D721Med (cell line): ENCODE measurements around the gene SLIT1.

Experiments
- DNase-seq: peaks from one replicate; pipeline ENCODE4 v3.0.0; 2011; ENCODE audit warnings: low spot score; ENCODE audit not compliant: insufficient read length
- FAIRE-seq: peaks from 2 replicates; lab custom pipeline; 2011; peaks lifted over from hg19 to GRCh38; lab: Jason Lieb, UNC
- TF ChIP-seq, protein P1 (sequence below): IDR thresholded peaks from 2 replicates; pipeline ENCODE4 v1.5.1; 2012; ENCODE audit warnings: mild to moderate bottlenecking, control low read depth; ENCODE audit not compliant: insufficient read depth; ENCODE audit errors: missing control alignments

Gene SLIT1

DNA sequence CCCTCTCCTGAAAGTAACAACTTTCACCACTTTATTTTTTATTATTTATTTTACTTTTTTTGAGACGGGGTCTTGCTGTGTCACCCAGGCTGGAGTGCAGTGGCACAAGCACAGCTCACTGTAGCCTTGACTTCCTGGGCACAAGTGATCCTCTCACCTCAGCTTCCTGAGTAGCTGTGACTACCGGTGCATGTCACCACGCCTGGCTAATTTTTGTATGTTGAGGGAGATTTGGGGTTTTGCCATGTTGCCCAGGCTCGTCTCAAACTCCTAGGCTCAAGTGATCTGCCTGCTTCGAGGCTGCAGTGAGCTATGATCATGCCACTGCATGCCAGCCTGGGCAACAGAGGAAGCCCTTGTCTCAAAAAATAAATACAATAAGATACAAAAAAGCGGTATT lies 14.9 kb upstream of the SLIT1 start:
- DNase-seq = no peak
- no peak for FAIRE-seq
- TF ChIP-seq, protein P1, sequence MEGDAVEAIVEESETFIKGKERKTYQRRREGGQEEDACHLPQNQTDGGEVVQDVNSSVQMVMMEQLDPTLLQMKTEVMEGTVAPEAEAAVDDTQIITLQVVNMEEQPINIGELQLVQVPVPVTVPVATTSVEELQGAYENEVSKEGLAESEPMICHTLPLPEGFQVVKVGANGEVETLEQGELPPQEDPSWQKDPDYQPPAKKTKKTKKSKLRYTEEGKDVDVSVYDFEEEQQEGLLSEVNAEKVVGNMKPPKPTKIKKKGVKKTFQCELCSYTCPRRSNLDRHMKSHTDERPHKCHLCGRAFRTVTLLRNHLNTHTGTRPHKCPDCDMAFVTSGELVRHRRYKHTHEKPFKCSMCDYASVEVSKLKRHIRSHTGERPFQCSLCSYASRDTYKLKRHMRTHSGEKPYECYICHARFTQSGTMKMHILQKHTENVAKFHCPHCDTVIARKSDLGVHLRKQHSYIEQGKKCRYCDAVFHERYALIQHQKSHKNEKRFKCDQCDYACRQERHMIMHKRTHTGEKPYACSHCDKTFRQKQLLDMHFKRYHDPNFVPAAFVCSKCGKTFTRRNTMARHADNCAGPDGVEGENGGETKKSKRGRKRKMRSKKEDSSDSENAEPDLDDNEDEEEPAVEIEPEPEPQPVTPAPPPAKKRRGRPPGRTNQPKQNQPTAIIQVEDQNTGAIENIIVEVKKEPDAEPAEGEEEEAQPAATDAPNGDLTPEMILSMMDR = no peak

DNA sequence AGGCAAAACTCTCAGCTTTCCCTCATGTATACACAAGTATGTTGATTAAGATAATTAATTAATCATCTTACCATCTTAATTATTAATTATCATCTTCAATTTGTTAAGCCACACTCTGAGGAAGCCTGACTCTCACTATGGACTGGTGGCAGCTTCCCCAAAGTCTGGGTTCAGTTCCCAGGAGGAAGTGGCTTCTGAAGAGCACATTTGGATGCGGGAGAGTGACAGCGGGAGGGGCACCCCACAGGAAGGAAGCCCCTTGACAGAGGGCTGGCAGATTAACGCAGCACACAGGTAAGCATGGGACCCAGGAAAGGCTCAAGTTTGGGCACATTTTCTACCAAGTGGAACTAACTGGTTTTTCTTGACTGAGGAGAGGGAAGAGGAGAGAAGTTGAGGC lies 13.4 kb upstream of the SLIT1 start:
- no peak for FAIRE-seq
- no peak for DNase-seq
- TF ChIP-seq, protein P1 = no peak

DNA sequence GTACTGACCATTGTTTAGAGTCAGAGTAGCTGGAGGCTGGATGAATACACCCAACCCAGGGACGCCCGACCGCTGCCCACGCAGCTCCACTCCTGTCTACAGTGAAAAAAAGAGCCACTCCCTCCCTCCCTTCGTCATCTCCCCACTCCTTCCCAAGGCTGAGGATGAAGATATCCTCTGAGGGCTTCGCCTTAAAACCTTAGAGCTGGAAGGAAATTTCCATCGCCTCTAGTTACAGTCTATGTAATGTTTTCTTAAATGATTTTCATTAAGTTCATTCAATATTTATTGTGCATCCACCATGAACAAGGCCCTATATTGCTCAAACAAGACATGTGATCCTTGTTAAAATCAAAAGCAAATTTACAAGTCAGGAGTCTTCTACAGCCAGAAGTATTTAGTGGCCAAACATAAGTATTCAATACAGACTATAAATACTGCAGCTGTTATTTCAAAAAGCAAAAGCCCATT lies 11.3 kb upstream of the SLIT1 start:
- TF ChIP-seq, protein P1 = no peak
- DNase-seq (no peak), FAIRE-seq (no peak)

DNA sequence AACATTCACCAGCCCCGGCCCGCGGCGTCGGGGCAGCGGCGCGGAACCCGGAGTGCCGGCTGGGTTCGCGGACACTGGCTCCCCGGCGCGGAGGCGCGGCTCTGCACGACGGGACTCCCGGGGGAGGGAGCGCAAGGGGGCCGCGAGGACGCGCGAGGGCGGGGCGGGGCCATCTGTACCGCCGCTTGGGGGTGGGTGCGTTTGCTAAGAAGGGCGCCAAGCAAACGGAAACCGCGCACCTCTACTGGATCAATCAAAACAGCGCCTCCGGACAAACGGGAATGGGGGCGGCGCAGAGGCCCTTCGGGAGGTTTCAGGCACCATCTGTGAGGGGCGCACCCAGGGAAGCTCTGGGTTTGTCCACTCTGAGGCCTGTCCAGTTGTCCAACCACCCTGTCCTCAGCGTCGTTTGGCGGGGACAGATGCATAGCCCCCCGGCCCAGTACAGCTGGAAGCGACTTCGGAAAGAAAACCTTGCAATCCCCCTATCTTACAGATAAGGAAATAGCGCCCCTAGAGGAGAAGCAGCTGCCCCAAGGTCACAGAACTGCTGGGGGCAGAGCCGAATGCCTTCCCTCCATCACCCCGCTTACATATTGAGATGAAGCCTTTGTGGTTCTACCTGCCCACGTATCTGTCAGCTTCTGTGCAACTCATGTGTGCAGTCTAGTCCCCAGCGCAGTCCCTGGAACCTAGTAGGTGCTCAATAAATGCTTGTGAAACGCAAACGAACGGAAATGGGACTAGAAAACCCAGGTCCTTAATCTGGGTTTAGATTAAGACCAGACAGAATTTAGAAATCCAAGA lies 10.7 kb upstream of the SLIT1 start:
- TF ChIP-seq, protein P1 = peak; percentile 69
- DNase-seq (peak; percentile 57), FAIRE-seq (no peak)

DNA sequence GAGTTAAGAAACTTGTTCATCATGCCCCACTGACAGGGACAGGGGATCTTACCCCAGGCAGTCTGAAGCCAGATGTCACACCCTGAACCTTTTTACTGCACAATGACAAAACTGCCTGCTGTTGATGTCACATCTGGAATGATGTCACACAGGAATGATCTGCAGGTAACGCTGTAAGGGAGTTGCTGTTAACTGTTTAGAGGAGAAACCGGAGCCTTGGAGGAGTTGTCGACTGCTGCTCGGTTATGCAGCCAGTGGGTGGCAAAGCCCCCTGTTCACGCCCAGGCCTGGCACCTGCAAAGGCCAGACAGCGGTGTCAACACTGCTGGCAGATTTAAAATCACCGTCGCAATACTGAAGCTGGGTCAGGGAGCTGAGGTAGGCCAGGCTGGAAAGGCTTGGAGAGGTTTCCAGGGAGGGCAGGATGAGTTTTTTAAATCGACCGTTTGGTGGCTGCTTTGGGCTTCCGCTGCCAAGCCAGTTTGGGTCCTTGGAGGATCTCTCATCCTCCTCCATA lies 10.0 kb upstream of the SLIT1 start:
- TF ChIP-seq, protein P1 = no peak
- DNase-seq (no peak), FAIRE-seq (no peak)

DNA sequence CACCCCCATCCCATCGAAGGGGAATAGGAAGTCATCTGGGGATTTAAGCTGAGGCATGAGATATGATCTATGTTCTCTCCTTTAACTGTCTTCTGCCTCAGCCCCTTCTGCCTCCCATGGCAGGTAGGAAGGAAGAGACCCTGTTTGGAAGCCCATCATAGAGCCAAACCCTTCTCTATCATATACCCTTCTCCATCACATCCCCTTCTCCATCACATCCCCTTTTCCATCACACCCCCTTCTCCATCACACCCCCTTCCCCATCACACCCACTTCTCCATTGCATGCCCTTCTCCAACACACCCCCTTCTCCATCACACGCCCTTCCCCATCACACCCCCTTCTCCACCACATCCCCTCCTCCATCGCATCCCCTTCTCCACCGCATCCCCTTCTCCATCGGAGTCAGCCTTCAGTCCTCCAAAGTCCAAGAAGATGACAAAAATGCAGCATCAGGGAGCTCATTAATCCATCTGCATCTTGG lies 7.2 kb upstream of the SLIT1 start:
- no peak for FAIRE-seq
- TF ChIP-seq, protein P1 = no peak
- no peak for DNase-seq

DNA sequence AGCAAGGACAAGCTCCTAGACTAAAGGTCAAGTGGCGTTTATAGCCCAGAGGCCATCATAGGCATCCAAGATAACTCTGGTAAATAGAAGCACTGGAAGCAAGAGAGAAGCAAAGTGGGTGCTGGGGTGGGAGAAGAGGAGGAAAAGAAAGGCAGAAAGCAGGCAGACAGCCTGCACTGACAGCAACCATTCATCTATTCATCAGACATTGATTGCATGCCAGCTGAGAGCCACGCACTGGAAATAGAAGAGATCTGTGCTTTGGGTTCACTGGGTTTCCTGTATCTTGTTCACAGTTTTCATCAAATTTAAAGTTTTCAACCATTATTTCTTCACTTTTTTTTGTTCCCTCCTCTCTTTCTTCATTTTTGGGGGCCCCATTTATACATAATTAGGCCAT lies 4.7 kb upstream of the SLIT1 start:
- TF ChIP-seq, protein P1 = no peak
- no peak for FAIRE-seq
- DNase-seq = no peak
